ENCODE data around the gene PHF19.

The PHF19 gene

DNA sequence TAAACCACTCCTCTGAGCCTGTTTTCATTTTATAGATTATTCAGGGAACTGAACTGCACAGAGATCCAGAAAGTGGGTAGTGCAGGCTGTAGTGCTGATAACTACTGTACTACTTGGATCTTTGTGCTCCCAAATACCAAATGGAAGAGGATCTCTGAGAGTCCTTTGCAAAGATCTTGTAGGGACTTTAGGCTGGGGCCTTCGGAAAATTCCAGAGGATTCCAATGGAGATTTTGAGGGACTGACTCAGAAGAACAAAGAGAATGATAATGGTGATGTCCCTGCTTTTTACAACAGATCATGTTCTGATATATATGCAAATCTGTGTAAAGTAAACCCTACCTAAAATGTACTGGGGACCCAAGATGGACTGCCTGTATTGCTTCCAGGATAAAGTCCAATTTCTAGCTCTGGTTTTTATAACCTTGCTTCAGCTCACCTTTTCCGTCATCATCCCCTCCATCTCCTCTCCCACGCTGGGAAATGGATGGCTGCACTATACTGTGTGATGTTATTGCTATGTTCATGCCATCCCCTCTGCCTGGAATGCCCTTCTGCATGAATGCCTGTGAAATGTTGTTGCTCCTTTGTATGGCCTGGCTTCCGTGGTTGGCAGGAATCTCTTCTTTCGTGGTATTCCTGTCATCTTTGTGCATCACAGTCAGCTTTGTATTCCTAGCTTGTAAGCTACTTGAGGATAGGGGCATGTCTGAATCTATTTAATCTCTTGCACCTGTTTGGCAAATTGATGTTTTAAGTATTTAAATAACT lies 24.6 kb downstream of the PHF19 start:
- no peak for DNase-seq (ENCODE audit: low spot score)

DNA sequence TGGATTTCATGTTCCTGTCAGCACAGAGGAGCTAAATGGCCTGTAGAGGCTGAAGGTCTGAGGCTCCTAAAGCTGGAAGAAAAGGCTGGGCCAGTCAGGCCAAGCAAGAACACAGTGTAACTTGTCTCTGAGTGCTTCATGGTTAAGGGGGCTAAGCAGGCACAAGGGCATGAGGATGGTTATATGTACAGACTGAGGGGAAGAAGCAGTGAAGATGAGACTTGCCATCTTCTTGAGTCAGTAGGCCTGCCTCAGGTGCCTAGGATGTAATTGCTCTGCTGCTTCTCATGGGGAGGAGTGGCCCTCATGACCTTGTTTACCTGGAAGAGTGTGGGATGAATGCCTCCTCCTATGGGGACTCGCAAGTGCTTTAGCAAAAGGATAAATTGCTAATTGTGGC lies 25.5 kb downstream of the PHF19 start:
- DNase-seq (ENCODE audit: low spot score), result no peak

- no peak for DNase-seq (ENCODE audit: low spot score)
These were observed 26.7 kb downstream of the PHF19 start for GRCh38 chr9:120850315-120850714.

- no peak for DNase-seq (ENCODE audit: low spot score)
These were observed 30.1 kb downstream of the PHF19 start for GRCh38 chr9:120846906-120847305.

GRCh38 chr9:120846251-120846889 lies 30.6 kb downstream of the PHF19 start:
- DNase-seq (ENCODE audit: low spot score), result no peak

GRCh38 chr9:120845255-120845654 lies 31.7 kb downstream of the PHF19 start:
- DNase-seq (ENCODE audit: low spot score), result no peak

DNA sequence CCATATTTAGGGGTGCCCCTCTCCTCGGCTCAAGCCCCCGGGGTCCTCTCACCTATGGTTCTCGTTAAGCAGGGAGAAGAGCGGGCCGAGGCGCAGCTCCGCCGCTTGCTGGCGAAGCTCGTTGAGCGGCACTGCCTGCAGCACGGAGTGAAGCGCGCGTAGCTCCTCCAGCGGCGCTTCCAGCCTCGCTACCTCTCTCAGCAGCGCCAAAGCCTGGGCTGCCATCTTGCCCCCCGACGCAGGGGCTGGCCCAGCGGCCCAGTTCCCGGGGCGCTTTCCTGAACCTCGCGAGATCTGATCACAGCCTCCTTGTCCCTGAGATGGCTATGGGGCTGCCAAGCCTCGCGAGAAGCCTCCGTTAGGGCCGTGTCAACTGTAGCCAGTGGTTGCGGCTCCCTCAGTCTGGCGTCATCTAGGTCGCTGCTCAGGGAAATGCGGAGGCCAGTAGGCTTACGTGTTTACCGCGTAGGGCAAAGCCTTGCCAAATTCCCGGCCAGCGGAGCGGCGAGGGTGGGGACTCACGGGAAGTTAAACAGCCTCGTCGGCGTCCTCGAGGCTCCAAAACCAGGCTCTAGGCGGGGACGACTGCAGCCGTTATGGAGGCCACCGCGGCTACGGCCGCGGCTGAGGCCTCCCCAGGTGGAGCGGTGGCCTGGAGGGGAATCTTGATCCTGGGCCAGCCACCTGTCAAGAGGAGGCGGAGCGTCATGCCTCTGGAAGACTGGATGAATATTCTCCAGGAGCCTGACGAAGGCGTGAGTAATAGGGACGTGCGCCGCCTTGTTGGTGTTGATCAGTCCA lies 34.1 kb downstream of the PHF19 start, which contains the start of gene PSMD5:
Gene PSMD5, minus strand, starts transcription at position 238 of the 801 bp plus-strand sequence. Its CDS starts 13 bp downstream, at position 225.
- peak; percentile 95 for DNase-seq (ENCODE audit: low spot score)

- no peak for DNase-seq (ENCODE audit: low spot score)
These were observed 34.9 kb downstream of the PHF19 start for GRCh38 chr9:120841930-120842684.

DNA sequence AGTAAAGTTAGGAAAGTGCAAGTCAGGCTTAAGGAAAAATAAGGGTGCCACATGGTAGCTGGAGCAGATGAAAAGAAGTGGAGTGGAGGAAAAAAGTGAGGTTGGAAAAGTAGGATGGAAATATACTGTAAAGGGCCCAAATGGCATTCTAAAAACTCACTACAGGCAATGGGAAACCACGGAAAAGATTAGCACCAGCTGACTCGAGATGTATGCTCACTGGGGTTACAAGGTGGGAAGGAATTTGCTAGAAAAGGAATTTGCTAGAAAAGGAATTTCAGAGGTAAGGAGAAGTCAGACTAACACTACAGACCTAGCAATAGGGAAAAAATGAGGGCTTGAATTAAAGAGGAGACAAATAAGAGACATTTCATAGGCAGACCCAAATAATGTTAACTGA lies 37.8 kb downstream of the PHF19 start:
- DNase-seq (ENCODE audit: low spot score), result no peak

- no peak for DNase-seq (ENCODE audit: low spot score)
These were observed 39.1 kb downstream of the PHF19 start for GRCh38 chr9:120837921-120838320.

GRCh38 chr9:120833325-120833724 lies 43.7 kb downstream of the PHF19 start:
- no peak for DNase-seq (ENCODE audit: low spot score)

- DNase-seq (ENCODE audit: low spot score), result no peak
These were observed 44.2 kb downstream of the PHF19 start for GRCh38 chr9:120832807-120833206.

DNA sequence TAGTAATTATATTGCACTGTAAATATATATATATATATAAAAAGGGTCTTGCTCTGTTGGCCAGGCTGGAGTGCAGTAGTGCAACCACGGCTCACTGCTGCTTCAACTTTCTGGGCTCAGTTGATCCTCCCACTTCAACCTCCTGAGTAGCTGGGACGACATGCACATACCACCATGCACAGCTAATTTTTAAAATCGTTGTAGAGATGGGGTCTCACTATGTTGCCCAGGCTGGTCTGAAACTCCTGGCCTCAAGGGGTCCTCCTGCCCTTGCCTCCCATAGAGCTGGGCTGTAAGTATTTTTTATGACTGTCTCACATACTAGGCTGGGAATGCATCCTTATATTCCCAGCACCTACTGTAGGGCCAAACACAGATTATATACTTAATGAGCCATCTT lies 46.1 kb downstream of the PHF19 start:
- DNase-seq (ENCODE audit: low spot score), result no peak

GRCh38 chr9:120830151-120830550 lies 46.8 kb downstream of the PHF19 start:
- DNase-seq (ENCODE audit: low spot score), result no peak

GRCh38 chr9:120829650-120830049 lies 47.3 kb downstream of the PHF19 start:
- no peak for DNase-seq (ENCODE audit: low spot score)

- DNase-seq (ENCODE audit: low spot score), result no peak
These were observed 56.9 kb downstream of the PHF19 start for GRCh38 chr9:120820095-120820494.

GRCh38 chr9:120818595-120818994 lies 58.4 kb downstream of the PHF19 start:
- no peak for DNase-seq (ENCODE audit: low spot score)

- no peak for DNase-seq (ENCODE audit: low spot score)
These were observed 61.9 kb downstream of the PHF19 start for GRCh38 chr9:120815075-120815474.

DNA sequence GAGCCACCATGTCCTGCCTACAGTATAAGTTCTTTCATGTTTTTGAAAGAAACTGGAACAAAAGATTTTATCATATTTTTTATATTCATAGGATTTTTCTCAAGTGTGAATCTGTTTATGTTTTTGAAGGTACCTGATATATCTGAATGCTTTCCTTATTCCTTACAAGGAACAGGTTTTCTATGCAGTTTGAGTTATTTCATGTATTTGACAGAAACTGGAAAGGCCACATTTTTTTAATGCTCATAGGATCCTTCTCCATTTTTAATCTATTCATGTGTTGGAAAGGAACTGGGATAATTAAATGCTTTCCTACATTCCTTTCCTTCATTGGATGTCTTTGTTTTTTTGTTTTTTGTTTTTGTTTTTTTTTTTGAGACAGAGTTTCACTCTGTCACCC lies 68.1 kb downstream of the PHF19 start:
- no peak for DNase-seq (ENCODE audit: low spot score)

DNA sequence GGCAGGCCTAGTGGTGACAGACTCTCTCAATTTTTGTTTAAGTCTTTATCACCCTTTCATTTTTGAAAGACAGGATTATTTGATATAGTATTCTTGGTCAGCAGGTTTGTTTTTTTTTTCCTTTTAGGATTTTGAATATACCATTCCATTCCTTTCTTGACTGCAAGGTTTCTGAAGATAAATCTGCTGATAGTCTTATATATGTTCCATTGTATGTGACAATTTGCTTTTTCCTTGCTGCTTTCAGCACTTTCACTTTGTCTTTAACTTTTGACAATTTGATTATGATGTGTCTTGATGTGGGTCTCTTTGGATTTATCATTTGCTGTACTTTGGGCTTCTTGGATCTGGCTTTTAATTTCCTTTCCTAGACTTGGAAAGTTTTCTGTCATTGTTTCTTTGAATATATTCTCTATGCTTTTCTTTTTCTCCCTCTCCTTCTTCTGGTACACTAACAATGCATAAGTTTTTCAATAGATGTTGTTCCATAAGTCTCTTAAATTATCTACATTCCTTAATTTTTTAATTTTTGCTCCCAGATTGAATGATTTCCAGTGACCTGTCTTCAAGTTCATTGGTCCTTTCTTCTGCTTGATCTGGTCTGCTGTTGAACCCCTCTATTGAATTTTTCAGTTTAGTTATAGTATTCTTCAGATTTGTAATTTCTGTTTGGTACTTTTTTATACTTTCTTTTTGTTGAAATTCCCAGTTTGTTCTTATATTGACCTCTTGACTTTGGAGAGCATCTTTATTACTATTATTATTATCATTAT lies 69.2 kb downstream of the PHF19 start:
- no peak for DNase-seq (ENCODE audit: low spot score)

All from HuH-7 (cell line).